H9 (cell line): ENCODE results near the gene JSRP1. TPM values are rescaled to one million over a fixed set of nuclear protein-coding genes. Genes with fewer than 3 reads are reported as not detected.

Source experiments
- DNase-seq: peaks from one replicate; pipeline ENCODE4 v3.0.0-alpha.2; 2017
- H2AFZ ChIP-seq: one replicate; pipeline ENCODE4 v1.6.1; 2013; ENCODE audit warnings: mild to moderate bottlenecking, low read length, control low read depth, moderate library complexity
- H2AK5ac ChIP-seq: 2 replicates; pipeline ENCODE4 v1.6.1; 2013; ENCODE audit warnings: low read length, control low read depth, mixed read lengths; ENCODE audit not compliant: insufficient read length
- H2BK120ac ChIP-seq: one replicate; pipeline ENCODE4 v1.6.1; 2013; ENCODE audit warnings: low read depth, mild to moderate bottlenecking, low read length, control low read depth, inconsistent platforms; ENCODE audit not compliant: poor library complexity, severe bottlenecking
- H2BK12ac ChIP-seq: 2 replicates; pipeline ENCODE4 v1.6.1; 2013; ENCODE audit warnings: low read length, control low read depth, mixed read lengths, low read depth; ENCODE audit not compliant: insufficient read length
- H2BK15ac ChIP-seq: 2 replicates; pipeline ENCODE4 v1.6.1; 2013; ENCODE audit warnings: low read depth, low read length, control low read depth
- H2BK20ac ChIP-seq: one replicate; pipeline ENCODE4 v1.6.1; 2013; ENCODE audit warnings: low read depth, mild to moderate bottlenecking, low read length, control low read depth, inconsistent platforms; ENCODE audit not compliant: poor library complexity, severe bottlenecking
- H2BK5ac ChIP-seq: 2 replicates; pipeline ENCODE4 v1.6.1; 2013; ENCODE audit warnings: low read length, control low read depth, mixed read lengths; ENCODE audit not compliant: insufficient read length
- H3K14ac ChIP-seq: 2 replicates; pipeline ENCODE4 v1.6.1; 2013; ENCODE audit warnings: low read length, control low read depth; ENCODE audit not compliant: insufficient read depth
- H3K18ac ChIP-seq: 2 replicates; pipeline ENCODE4 v1.6.1; 2013; ENCODE audit warnings: low read depth, mild to moderate bottlenecking, mixed read lengths, low read length, control low read depth; ENCODE audit not compliant: insufficient read length
- H3K23ac ChIP-seq: 2 replicates; pipeline ENCODE4 v1.6.1; 2013; ENCODE audit warnings: low read length, control low read depth, mixed read lengths, low read depth; ENCODE audit not compliant: insufficient read length
- H3K23me2 ChIP-seq: 2 replicates; pipeline ENCODE4 v1.6.1; 2013; ENCODE audit warnings: low read depth, mild to moderate bottlenecking, mixed read lengths, low read length, control low read depth; ENCODE audit not compliant: insufficient read length, poor library complexity, severe bottlenecking
- H3K27ac ChIP-seq: 2 replicates; pipeline ENCODE4 v1.5.1; 2013; ENCODE audit warnings: low read length, control low read depth, mixed read lengths, low read depth; ENCODE audit not compliant: insufficient read length
- H3K27me3 ChIP-seq: 2 replicates; pipeline ENCODE4 v1.6.1; 2013; ENCODE audit warnings: low read length, control low read depth, inconsistent platforms; ENCODE audit not compliant: insufficient read depth
- H3K4ac ChIP-seq: 2 replicates; pipeline ENCODE4 v1.6.1; 2013; ENCODE audit warnings: low read depth, mild to moderate bottlenecking, control low read depth, inconsistent platforms, low read length, moderate library complexity
- H3K4me1 ChIP-seq: 2 replicates; pipeline ENCODE4 v1.6.1; 2013; ENCODE audit warnings: low read length, control low read depth, inconsistent platforms; ENCODE audit not compliant: insufficient read depth
- H3K4me2 ChIP-seq: 2 replicates; pipeline ENCODE4 v1.6.1; 2013; ENCODE audit warnings: low read length, control low read depth, mixed read lengths; ENCODE audit not compliant: insufficient read length, insufficient read depth
- H3K56ac ChIP-seq: 2 replicates; pipeline ENCODE4 v1.6.1; 2013; ENCODE audit warnings: low read depth, mild to moderate bottlenecking, mixed read lengths, low read length, control low read depth; ENCODE audit not compliant: insufficient read length
- H3K79me1 ChIP-seq: 2 replicates; pipeline ENCODE4 v1.6.1; 2013; ENCODE audit warnings: low read depth, mild to moderate bottlenecking, moderate library complexity, low read length, control low read depth, inconsistent platforms; ENCODE audit not compliant: insufficient read depth, poor library complexity, severe bottlenecking
- H3K79me2 ChIP-seq: 2 replicates; pipeline ENCODE4 v1.6.1; 2013; ENCODE audit warnings: low read length, control low read depth, inconsistent platforms; ENCODE audit not compliant: insufficient read depth
- H3K9ac ChIP-seq: 2 replicates; pipeline ENCODE4 v1.6.1; 2013; ENCODE audit warnings: low read length, control low read depth, mixed read lengths; ENCODE audit not compliant: insufficient read length; ENCODE audit errors: extremely low read depth
- H3K9me3 ChIP-seq: one replicate; pipeline ENCODE4 v1.6.1; 2013; ENCODE audit warnings: low read depth, low read length, inconsistent platforms; ENCODE audit not compliant: control insufficient read depth
- H3T11ph ChIP-seq: one replicate; pipeline ENCODE4 v1.6.1; 2013; ENCODE audit warnings: mild to moderate bottlenecking, low read length, control low read depth, inconsistent platforms
- H4K20me1 ChIP-seq: one replicate; pipeline ENCODE4 v1.6.1; 2013; ENCODE audit not compliant: control insufficient read depth, insufficient read length, insufficient read depth
- H4K5ac ChIP-seq: 2 replicates; pipeline ENCODE4 v1.6.1; 2013; ENCODE audit warnings: low read depth, mild to moderate bottlenecking, mixed read lengths, low read length, control low read depth; ENCODE audit not compliant: insufficient read length
- H4K8ac ChIP-seq: replicated peaks from 2 replicates; pipeline ENCODE4 v1.6.1; 2013; ENCODE audit warnings: low read length, control low read depth, mixed read lengths, low read depth; ENCODE audit not compliant: insufficient read length
- H4K91ac ChIP-seq: 2 replicates; pipeline ENCODE4 v1.6.1; 2013; ENCODE audit warnings: low read depth, mild to moderate bottlenecking, moderate library complexity, mixed read lengths, low read length, control low read depth; ENCODE audit not compliant: insufficient read length
- H3K27ac Mint-ChIP-seq, 3 experiments: 2 replicates in 2 of 3; 3 replicates in 1 of 3; pipeline ENCODE4 v1.8.0; 2020 to 2021; ENCODE audit warnings: mixed read lengths in 3 of 3, mild to moderate bottlenecking in 1 of 3, moderate library complexity in 1 of 3
- H3K27me3 Mint-ChIP-seq: 2 replicates; pipeline ENCODE4 v1.8.0; 2021; ENCODE audit warnings: low read depth, mild to moderate bottlenecking, moderate library complexity, mixed read lengths
- H3K36me3 Mint-ChIP-seq, 3 experiments: 2 replicates in 2 of 3; 3 replicates in 1 of 3; pipeline ENCODE4 v1.8.0; 2020 to 2021; ENCODE audit warnings: low read depth in 3 of 3, mixed read lengths in 3 of 3; ENCODE audit not compliant: insufficient read depth in 1 of 3
- H3K4me1 Mint-ChIP-seq, 2 experiments: 2 replicates each; pipeline ENCODE4 v1.8.0; 2020; ENCODE audit warnings: mixed read lengths in 2 of 2
- H3K4me3 Mint-ChIP-seq, 2 experiments: 2 replicates in 1 of 2; 3 replicates in 1 of 2; pipeline ENCODE4 v1.8.0; 2020 to 2021; ENCODE audit warnings: mild to moderate bottlenecking in 2 of 2, mixed read lengths in 2 of 2, moderate library complexity in 1 of 2
- H3K9me3 Mint-ChIP-seq, 2 experiments: 2 replicates in 1 of 2; 3 replicates in 1 of 2; pipeline ENCODE4 v1.8.0; 2020; ENCODE audit warnings: mild to moderate bottlenecking in 2 of 2, mixed read lengths in 2 of 2, moderate library complexity in 1 of 2
- CTCF ChIP-seq: fragments of 200-600 bp; sonication (generic); conservative IDR thresholded peaks from 3 replicates; pipeline ENCODE4 v1.8.0; 2021; ENCODE audit warnings: antibody characterized with exemption, mild to moderate bottlenecking
- WGBS: extraction: QIAGEN DNeasy Blood & Tissue Kit; methylation state at CpG from one replicate; pipeline ENCODE4 v1.1.7; 2013; ENCODE audit warnings: missing lambda C conversion rate, low lambda C conversion rate, mixed read lengths; ENCODE audit not compliant: insufficient read length; ENCODE audit errors: extremely low coverage; 5-methylcytosine and 5-hydroxymethylcytosine counted together
- total RNA-seq: library from RNA; stranded (reverse); gene quantifications from 2 replicates; pipeline ENCODE4 v1.2.1, GENCODE V29; 2021

JSRP1 gene
- total RNA-seq, 1 experiment from 2014 or later, result 0.90 TPM

- Histone ChIP-seq H3K27ac (no peak overlapping the region), H2AK5ac (no peak overlapping the region), H2BK120ac (no peak overlapping the region), H4K91ac (no peak overlapping the region), H2BK15ac (no peak overlapping the region), H2AFZ (no peak overlapping the region), H3K79me1 (no peaks in the 10 kb centered on the region), H4K20me1 (no peaks in the 10 kb centered on the region), H3K4me1 (no peaks in the 10 kb centered on the region), H3K9ac (no peak overlapping the region), H3K4me2 (no peak overlapping the region), H3K23me2 (peaks cover 6% of the 10 kb centered on the region), H3K4ac (no peak overlapping the region), H4K5ac (no peak overlapping the region), H3K27me3 (no peaks in the 10 kb centered on the region), H3K56ac (no peak overlapping the region), H4K8ac (no peak overlapping the region), H3K18ac (no peak overlapping the region), H3K23ac (no peak overlapping the region), H3T11ph (no peak overlapping the region), H2BK20ac (no peak overlapping the region), H3K79me2 (no peaks in the 10 kb centered on the region; the same call in 1 of the 2 replicates), H2BK5ac (no peak overlapping the region), H2BK12ac (no peak overlapping the region), H3K14ac (no peak overlapping the region), H3K9me3 (no peaks in the 10 kb centered on the region)
- TF ChIP-seq CTCF, result no peak
- no peak for DNase-seq
- Mint-ChIP-seq H3K4me1 (peaks cover 5 to 7% of the 10 kb centered on the region in 2 experiments), H3K27ac (peak overlapping the region in 2 of 3 experiments; percentile 60 to 83; a peak in 2 of 7 replicates), H3K4me3 (no peak overlapping the region), H3K36me3 (peaks cover 6 to 48% (median 36%) of the 10 kb centered on the region in 3 experiments; a peak in 6 of 7 replicates), H3K27me3 (no peaks in the 10 kb centered on the region; the same call in 1 of the 2 replicates), H3K9me3 (no peaks in the 10 kb centered on the region)
- no CpG with 5 or more reads among the region's 12 CpGs for WGBS
These were observed 25.2 kb downstream of the JSRP1 start for GRCh38 chr19:2230807-2231533.
